Liver (tissue), 9 donors: ENCODE results near the gene TMEM117. TPM values are rescaled to one million over a fixed set of nuclear protein-coding genes. Genes with fewer than 3 reads are reported as not detected.

ENCODE experiments used
- DNase-seq: peaks from one replicate; pipeline ENCODE4 v3.0.0-alpha.2; 2017; ENCODE audit warnings: low spot score
- H3K27ac ChIP-seq, 2 donors: one replicate each; pipeline ENCODE4 v1.7.0; 2013; ENCODE audit warnings: inconsistent platforms in 2 of 2, low read length in 2 of 2, control low read depth in 1 of 2, low read depth in 1 of 2, mild to moderate bottlenecking in 1 of 2
- H3K27me3 ChIP-seq, 4 donors: one replicate each; pipeline versions ENCODE4 v1.6.1 to v1.7.0; 2013; ENCODE audit warnings: low read length in 3 of 4, inconsistent platforms in 1 of 4, mild to moderate bottlenecking in 1 of 4, moderate library complexity in 1 of 4; ENCODE audit not compliant: control insufficient read depth in 4 of 4, insufficient read depth in 4 of 4
- H3K36me3 ChIP-seq, 4 donors: one replicate each; pipeline versions ENCODE4 v1.6.1 to v1.7.0; 2013; ENCODE audit warnings: low read length in 3 of 4, mild to moderate bottlenecking in 3 of 4, low read depth in 1 of 4, moderate library complexity in 1 of 4; ENCODE audit not compliant: control insufficient read depth in 4 of 4, insufficient read depth in 3 of 4
- H3K4me1 ChIP-seq, 4 donors: one replicate each; pipeline versions ENCODE4 v1.6.1 to v1.7.0; 2013; ENCODE audit warnings: low read length in 3 of 4, mild to moderate bottlenecking in 3 of 4, moderate library complexity in 1 of 4; ENCODE audit not compliant: control insufficient read depth in 4 of 4, insufficient read depth in 4 of 4
- H3K4me3 ChIP-seq, 3 donors: one replicate each; pipeline versions ENCODE4 v1.6.1 to v1.7.0; 2013; ENCODE audit warnings: low read length in 3 of 3, control low read depth in 1 of 3, low read depth in 1 of 3, mild to moderate bottlenecking in 1 of 3
- H3K9ac ChIP-seq, 2 donors: one replicate each; pipeline ENCODE4 v1.7.0; 2013; ENCODE audit warnings: low read length in 2 of 2, mild to moderate bottlenecking in 2 of 2, moderate library complexity in 2 of 2, control low read depth in 1 of 2, low read depth in 1 of 2
- H3K9me3 ChIP-seq, 4 donors: one replicate each; pipeline versions ENCODE4 v1.6.1 to v1.7.0; 2013; ENCODE audit warnings: low read length in 3 of 4; ENCODE audit not compliant: control insufficient read depth in 4 of 4
- ATF3 ChIP-seq: IDR thresholded peaks from 2 replicates; pipeline ENCODE4 v1.6.1; 2016; ENCODE audit warnings: antibody characterized with exemption
- CTCF ChIP-seq: fragments of 150-350 bp; IDR thresholded peaks from 2 replicates; pipeline ENCODE4 v1.5.1; 2017; ENCODE audit warnings: improper control_type of control experiment, low read depth, low read length; ENCODE audit not compliant: missing input control
- EGR1 ChIP-seq, 2 donors: IDR thresholded peaks; 2 replicates each; pipeline ENCODE4 v1.6.1; 2016 to 2018; ENCODE audit warnings: antibody characterized with exemption in 2 of 2, low read depth in 2 of 2
- FOXA2 ChIP-seq: IDR thresholded peaks from 2 replicates; pipeline ENCODE4 v1.6.1; 2016; ENCODE audit warnings: antibody characterized with exemption
- HNF4A ChIP-seq, 2 donors: conservative IDR thresholded peaks; 2 replicates each; pipeline ENCODE4 v1.6.1; 2016; ENCODE audit warnings: antibody characterized with exemption in 2 of 2, mild to moderate bottlenecking in 2 of 2
- HNF4G ChIP-seq: IDR thresholded peaks from 2 replicates; pipeline ENCODE4 v1.6.1; 2016; ENCODE audit warnings: antibody characterized with exemption
- JUND ChIP-seq, 2 donors: IDR thresholded peaks; 2 replicates each; pipeline ENCODE4 v1.6.1; 2016; ENCODE audit warnings: antibody characterized with exemption in 2 of 2
- MAX ChIP-seq: IDR thresholded peaks from 2 replicates; pipeline ENCODE4 v1.6.1; 2016; ENCODE audit warnings: antibody characterized with exemption
- NR2F2 ChIP-seq: IDR thresholded peaks from 2 replicates; pipeline ENCODE4 v1.6.1; 2016; ENCODE audit warnings: antibody characterized with exemption
- RAD21 ChIP-seq, 2 donors: IDR thresholded peaks; 2 replicates each; pipeline ENCODE4 v1.6.1; 2016; ENCODE audit warnings: antibody characterized with exemption in 2 of 2, mild to moderate bottlenecking in 2 of 2
- REST ChIP-seq: IDR thresholded peaks from 2 replicates; pipeline ENCODE4 v1.6.1; 2016; ENCODE audit warnings: antibody characterized with exemption, mild to moderate bottlenecking
- RXRA ChIP-seq, 2 donors: IDR thresholded peaks; 2 replicates each; pipeline ENCODE4 v1.6.1; 2017 to 2018; ENCODE audit warnings: antibody characterized with exemption in 2 of 2, mild to moderate bottlenecking in 1 of 2
- SP1 ChIP-seq: IDR thresholded peaks from 2 replicates; pipeline ENCODE4 v1.6.1; 2018; ENCODE audit warnings: antibody characterized with exemption, mild to moderate bottlenecking
- TAF1 ChIP-seq: conservative IDR thresholded peaks from 2 replicates; pipeline ENCODE4 v1.6.1; 2016; ENCODE audit warnings: antibody characterized with exemption, mild to moderate bottlenecking
- YY1 ChIP-seq: IDR thresholded peaks from 2 replicates; pipeline ENCODE4 v1.6.1; 2016; ENCODE audit warnings: antibody characterized with exemption, mild to moderate bottlenecking
- ZBTB33 ChIP-seq: IDR thresholded peaks from 2 replicates; pipeline ENCODE4 v1.6.1; 2016; ENCODE audit warnings: antibody characterized with exemption
- WGBS: extraction: QIAGEN DNeasy Blood & Tissue Kit; methylation state at CpG from one replicate; pipeline ENCODE4 v1.1.7; 2013; 5-methylcytosine and 5-hydroxymethylcytosine counted together
- polyA plus RNA-seq, 2 donors: library from polyadenylated mRNA; stranded (reverse) in 1 of 2; unstranded in 1 of 2; fragments of 200-250 nt in 1 of 2; fragments of >200 nt in 1 of 2; fragmentation: Nextera tagmentation in 1 of 2; extraction: Ambion mirVana in 1 of 2; gene quantifications; one replicate each; pipeline versions ENCODE4 v1.2.1 to v1.2.3, GENCODE V29; 2013 to 2015
- total RNA-seq, 2 donors: library from RNA; depleted of rRNA; stranded (reverse); fragments of >200 nt; gene quantifications; one replicate each; pipeline ENCODE4 v1.2.3, GENCODE V29; 2014
- donor health status: healthy.
- donor health status: healthy.
- donor health status: healthy.
- donor health status: healthy.
- donor health status: healthy.

The TMEM117 gene
- total and polyA plus RNA-seq, 4 donors = 2.0 to 5.9 (median 3.9) TPM

- Histone ChIP-seq H3K27ac (no peak overlapping the region), H3K4me1 (no peaks in the 10 kb centered on the region), H3K27me3 (no peaks in the 10 kb centered on the region), H3K9ac (no peak overlapping the region), H3K4me3 (no peak overlapping the region), H3K9me3 (no peaks in the 10 kb centered on the region), H3K36me3 (no peaks in the 10 kb centered on the region)
- TF ChIP-seq MAX = no peak
- no peak for TF ChIP-seq NR2F2
- no peak for TF ChIP-seq JUND (IDR thresholded peaks at IDR 0.05)
- TF ChIP-seq ATF3 = no peak
- TF ChIP-seq HNF4A (conservative IDR thresholded peaks at IDR 0.05) = no peak
- TF ChIP-seq RXRA (IDR thresholded peaks at IDR 0.05) = no peak
- no peak for TF ChIP-seq SP1
- TF ChIP-seq YY1 = no peak
- TF ChIP-seq EGR1 (IDR thresholded peaks at IDR 0.05; ENCODE audit: low read depth in 2 of 2) = no peak
- TF ChIP-seq CTCF = no peak
- TF ChIP-seq ZBTB33 = no peak
- TF ChIP-seq REST = no peak
- TF ChIP-seq RAD21 (IDR thresholded peaks at IDR 0.05) = no peak
- no peak for TF ChIP-seq HNF4G
- no peak for TF ChIP-seq TAF1
- no peak for TF ChIP-seq FOXA2
- 87% methylated on average over 3 of the region's 3 CpGs for WGBS
- no peak for DNase-seq
These were observed 62.6 kb downstream of the TMEM117 start for GRCh38 chr12:43898474-43898873.

GRCh38 chr12:43899574-43899973, 63.7 kb downstream of the TMEM117 start:
- Histone ChIP-seq H3K27me3 (no peaks in the 10 kb centered on the region), H3K36me3 (no peaks in the 10 kb centered on the region), H3K4me1 (no peaks in the 10 kb centered on the region), H3K9me3 (no peaks in the 10 kb centered on the region), H3K27ac (no peak overlapping the region), H3K4me3 (no peak overlapping the region), H3K9ac (no peak overlapping the region)
- no peak for TF ChIP-seq RXRA (IDR thresholded peaks at IDR 0.05)
- no peak for TF ChIP-seq ZBTB33
- no peak for TF ChIP-seq FOXA2
- no peak for TF ChIP-seq JUND (IDR thresholded peaks at IDR 0.05)
- no peak for TF ChIP-seq MAX
- TF ChIP-seq HNF4A (conservative IDR thresholded peaks at IDR 0.05) = no peak
- TF ChIP-seq RAD21 (IDR thresholded peaks at IDR 0.05) = no peak
- no peak for DNase-seq
